WTC11 (cell line): ENCODE measurements around the gene SCGB1D2. TPM values are rescaled to one million over a fixed set of nuclear protein-coding genes. Genes with fewer than 3 reads are reported as not detected.

ENCODE experiments used
- ATAC-seq: fragments of 200-7000 bp; cut with Tn5 transposase; 2 replicates; pipeline ENCODE4 v1.10.0; 2021; ENCODE audit warnings: mild to moderate bottlenecking, moderate library complexity
- CTCF ChIA-PET: fragments of 300-600 bp; sonication (Branson Sonifier 250); formaldehyde crosslinking; loops from one replicate; lab custom pipeline; 2021; ENCODE audit warnings: antibody characterized with exemption; lab: Charles Lee
- POLR2A ChIA-PET: fragments of 350-600 bp; sonication (Branson Sonifier 250); formaldehyde crosslinking; loops from one replicate; lab custom pipeline; 2021; ENCODE audit warnings: antibody characterized with exemption; lab: Charles Lee
- DNase-seq: peaks from one replicate; pipeline ENCODE4 v3.0.0; 2021; ENCODE audit warnings: low spot score
- H3K27ac Mint-ChIP-seq: 2 replicates; pipeline ENCODE4 v1.8.0; 2021; ENCODE audit warnings: mixed read lengths
- H3K27me3 Mint-ChIP-seq: 2 replicates; pipeline ENCODE4 v1.8.0; 2021; ENCODE audit warnings: low read depth, mild to moderate bottlenecking, moderate library complexity, mixed read lengths
- H3K36me3 Mint-ChIP-seq: 2 replicates; pipeline ENCODE4 v1.8.0; 2021; ENCODE audit warnings: mixed read lengths
- H3K4me1 Mint-ChIP-seq: 2 replicates; pipeline ENCODE4 v1.8.0; 2022; ENCODE audit warnings: mixed read lengths
- H3K4me3 Mint-ChIP-seq: 2 replicates; pipeline ENCODE4 v1.8.0; 2021; ENCODE audit warnings: mild to moderate bottlenecking, moderate library complexity, mixed read lengths
- H3K9me3 Mint-ChIP-seq: 2 replicates; pipeline ENCODE4 v1.8.0; 2021; ENCODE audit warnings: mixed read lengths
- ARID4B ChIP-seq: sonication (generic); formaldehyde crosslinking; IDR thresholded peaks from 2 replicates; pipeline ENCODE4 v1.8.0; 2023; ENCODE audit warnings: missing genetic modification reagents, mild to moderate bottlenecking, borderline replicate concordance
- E2F1 ChIP-seq: sonication (generic); formaldehyde crosslinking; IDR thresholded peaks from 2 replicates; pipeline ENCODE4 v1.8.0; 2022; ENCODE audit warnings: mild to moderate bottlenecking, missing genetic modification reagents
- ELF4 ChIP-seq: sonication (generic); formaldehyde crosslinking; IDR thresholded peaks from 2 replicates; pipeline ENCODE4 v1.8.1; 2022; ENCODE audit warnings: low read depth, mild to moderate bottlenecking, moderate library complexity, missing genetic modification reagents
- MAX ChIP-seq: sonication (generic); formaldehyde crosslinking; IDR thresholded peaks from 2 replicates; pipeline ENCODE4 v1.8.0; 2022; ENCODE audit warnings: mild to moderate bottlenecking, missing genetic modification reagents
- MYBL2 ChIP-seq: sonication (generic); formaldehyde crosslinking; IDR thresholded peaks from 2 replicates; pipeline ENCODE4 v1.8.1; 2023; ENCODE audit warnings: mild to moderate bottlenecking, moderate library complexity, missing genetic modification reagents
- NFATC4 ChIP-seq: fragments of 250-450 bp; sonication (Bioruptor Pico); IDR thresholded peaks from 2 replicates; pipeline ENCODE4 v1.9.0; 2021; ENCODE audit warnings: mild to moderate bottlenecking
- NR1H2 ChIP-seq: sonication (generic); formaldehyde crosslinking; IDR thresholded peaks from 2 replicates; pipeline ENCODE4 v1.9.0; 2021; ENCODE audit warnings: mild to moderate bottlenecking, moderate library complexity, missing genetic modification reagents
- NR2C2 ChIP-seq: sonication (generic); formaldehyde crosslinking; IDR thresholded peaks from 2 replicates; pipeline ENCODE4 v1.8.0; 2022; ENCODE audit warnings: mild to moderate bottlenecking, missing genetic modification reagents
- SMAD4 ChIP-seq: sonication (generic); formaldehyde crosslinking; IDR thresholded peaks from 2 replicates; pipeline ENCODE4 v1.8.0; 2022; ENCODE audit warnings: mild to moderate bottlenecking, missing genetic modification reagents
- TCF7 ChIP-seq: sonication (generic); formaldehyde crosslinking; IDR thresholded peaks from 2 replicates; pipeline ENCODE4 v1.8.0; 2022; ENCODE audit warnings: mild to moderate bottlenecking, low read depth, missing genetic modification reagents, moderate library complexity
- TEAD4 ChIP-seq: sonication (generic); formaldehyde crosslinking; IDR thresholded peaks from 2 replicates; pipeline ENCODE4 v1.8.0; 2022; ENCODE audit warnings: mild to moderate bottlenecking, missing genetic modification reagents
- TP53 ChIP-seq: sonication (generic); formaldehyde crosslinking; IDR thresholded peaks from 2 replicates; pipeline ENCODE4 v1.8.1; 2023; ENCODE audit warnings: mild to moderate bottlenecking, missing genetic modification reagents
- ZNF423 ChIP-seq: fragments of 250-450 bp; sonication (Bioruptor Pico); IDR thresholded peaks from 2 replicates; pipeline ENCODE4 v2.1.2; 2022; ENCODE audit warnings: mild to moderate bottlenecking, moderate library complexity
- total RNA-seq: library from RNA; stranded (reverse); gene quantifications from 3 replicates; pipeline ENCODE4 v1.2.3, GENCODE V29; 2021
- TF ChIP-seq, protein P1 (sequence below): fragments of 250-450 bp; sonication (Bioruptor Pico); IDR thresholded peaks from 2 replicates; pipeline ENCODE4 v1.9.0; 2021; ENCODE audit warnings: mild to moderate bottlenecking, borderline replicate concordance
- TF ChIP-seq, protein P2 (sequence below): fragments of 200-600 bp; IDR thresholded peaks from 2 replicates; pipeline ENCODE4 v1.8.0; 2022; ENCODE audit warnings: antibody characterized with exemption

Gene SCGB1D2
- total RNA-seq, 1 experiment from 2014 or later = not detected

- TF ChIP-seq, protein P1, sequence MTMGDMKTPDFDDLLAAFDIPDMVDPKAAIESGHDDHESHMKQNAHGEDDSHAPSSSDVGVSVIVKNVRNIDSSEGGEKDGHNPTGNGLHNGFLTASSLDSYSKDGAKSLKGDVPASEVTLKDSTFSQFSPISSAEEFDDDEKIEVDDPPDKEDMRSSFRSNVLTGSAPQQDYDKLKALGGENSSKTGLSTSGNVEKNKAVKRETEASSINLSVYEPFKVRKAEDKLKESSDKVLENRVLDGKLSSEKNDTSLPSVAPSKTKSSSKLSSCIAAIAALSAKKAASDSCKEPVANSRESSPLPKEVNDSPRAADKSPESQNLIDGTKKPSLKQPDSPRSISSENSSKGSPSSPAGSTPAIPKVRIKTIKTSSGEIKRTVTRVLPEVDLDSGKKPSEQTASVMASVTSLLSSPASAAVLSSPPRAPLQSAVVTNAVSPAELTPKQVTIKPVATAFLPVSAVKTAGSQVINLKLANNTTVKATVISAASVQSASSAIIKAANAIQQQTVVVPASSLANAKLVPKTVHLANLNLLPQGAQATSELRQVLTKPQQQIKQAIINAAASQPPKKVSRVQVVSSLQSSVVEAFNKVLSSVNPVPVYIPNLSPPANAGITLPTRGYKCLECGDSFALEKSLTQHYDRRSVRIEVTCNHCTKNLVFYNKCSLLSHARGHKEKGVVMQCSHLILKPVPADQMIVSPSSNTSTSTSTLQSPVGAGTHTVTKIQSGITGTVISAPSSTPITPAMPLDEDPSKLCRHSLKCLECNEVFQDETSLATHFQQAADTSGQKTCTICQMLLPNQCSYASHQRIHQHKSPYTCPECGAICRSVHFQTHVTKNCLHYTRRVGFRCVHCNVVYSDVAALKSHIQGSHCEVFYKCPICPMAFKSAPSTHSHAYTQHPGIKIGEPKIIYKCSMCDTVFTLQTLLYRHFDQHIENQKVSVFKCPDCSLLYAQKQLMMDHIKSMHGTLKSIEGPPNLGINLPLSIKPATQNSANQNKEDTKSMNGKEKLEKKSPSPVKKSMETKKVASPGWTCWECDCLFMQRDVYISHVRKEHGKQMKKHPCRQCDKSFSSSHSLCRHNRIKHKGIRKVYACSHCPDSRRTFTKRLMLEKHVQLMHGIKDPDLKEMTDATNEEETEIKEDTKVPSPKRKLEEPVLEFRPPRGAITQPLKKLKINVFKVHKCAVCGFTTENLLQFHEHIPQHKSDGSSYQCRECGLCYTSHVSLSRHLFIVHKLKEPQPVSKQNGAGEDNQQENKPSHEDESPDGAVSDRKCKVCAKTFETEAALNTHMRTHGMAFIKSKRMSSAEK = no peak
- TF ChIP-seq ARID4B (CRISPR knock-in tag) (no peak), NR1H2 (CRISPR knock-in tag) (no peak), NR2C2 (CRISPR knock-in tag) (no peak), ZNF423 (no peak), TP53 (CRISPR knock-in tag) (no peak), NFATC4 (CRISPR knock-in tag) (no peak), ELF4 (CRISPR knock-in tag) (no peak)
- TF ChIP-seq, all 79 proteins: peak for 0
Observed at GRCh38 chr11:62267050-62267449, 25.0 kb downstream of the SCGB1D2 start (continued).

DNA sequence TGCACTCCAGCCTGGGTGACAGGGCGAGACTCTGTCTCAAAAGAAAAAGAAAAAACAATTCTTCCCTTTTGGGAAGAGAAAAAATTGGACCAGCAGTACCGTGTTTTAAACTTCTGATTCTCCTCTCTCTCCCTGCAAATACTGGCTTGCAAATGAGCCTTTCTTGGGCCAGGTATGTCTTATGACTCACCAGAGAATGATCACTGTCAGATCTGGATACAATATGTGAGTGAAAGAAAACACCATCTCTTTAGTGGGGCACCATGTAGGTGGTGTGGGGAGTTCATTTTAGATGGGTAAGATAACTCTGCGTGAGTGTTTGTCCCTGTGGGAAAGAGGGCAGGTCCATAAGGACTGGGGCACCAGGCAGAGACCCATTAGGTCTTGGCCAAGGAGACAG lies 25.5 kb downstream of the SCGB1D2 start:
- H3K4me3 Mint-ChIP-seq = no peak overlapping the region
- no peak for ATAC-seq
- no peaks in the 10 kb centered on the region for H3K27me3 Mint-ChIP-seq
- POLR2A ChIA-PET = no interaction called here
- peaks cover 3% of the 10 kb centered on the region; the same call in 1 of the 2 replicates for H3K9me3 Mint-ChIP-seq
- CTCF ChIA-PET = no interaction called here
- TF ChIP-seq NR2C2 (CRISPR knock-in tag) (no peak), MAX (CRISPR knock-in tag) (no peak), E2F1 (CRISPR knock-in tag) (no peak), TP53 (CRISPR knock-in tag) (no peak), TEAD4 (CRISPR knock-in tag) (no peak), MYBL2 (CRISPR knock-in tag) (no peak), NR1H2 (CRISPR knock-in tag) (no peak), SMAD4 (no peak), TCF7 (CRISPR knock-in tag) (no peak)
- TF ChIP-seq, protein P2, sequence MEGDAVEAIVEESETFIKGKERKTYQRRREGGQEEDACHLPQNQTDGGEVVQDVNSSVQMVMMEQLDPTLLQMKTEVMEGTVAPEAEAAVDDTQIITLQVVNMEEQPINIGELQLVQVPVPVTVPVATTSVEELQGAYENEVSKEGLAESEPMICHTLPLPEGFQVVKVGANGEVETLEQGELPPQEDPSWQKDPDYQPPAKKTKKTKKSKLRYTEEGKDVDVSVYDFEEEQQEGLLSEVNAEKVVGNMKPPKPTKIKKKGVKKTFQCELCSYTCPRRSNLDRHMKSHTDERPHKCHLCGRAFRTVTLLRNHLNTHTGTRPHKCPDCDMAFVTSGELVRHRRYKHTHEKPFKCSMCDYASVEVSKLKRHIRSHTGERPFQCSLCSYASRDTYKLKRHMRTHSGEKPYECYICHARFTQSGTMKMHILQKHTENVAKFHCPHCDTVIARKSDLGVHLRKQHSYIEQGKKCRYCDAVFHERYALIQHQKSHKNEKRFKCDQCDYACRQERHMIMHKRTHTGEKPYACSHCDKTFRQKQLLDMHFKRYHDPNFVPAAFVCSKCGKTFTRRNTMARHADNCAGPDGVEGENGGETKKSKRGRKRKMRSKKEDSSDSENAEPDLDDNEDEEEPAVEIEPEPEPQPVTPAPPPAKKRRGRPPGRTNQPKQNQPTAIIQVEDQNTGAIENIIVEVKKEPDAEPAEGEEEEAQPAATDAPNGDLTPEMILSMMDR = no peak
- no peak for DNase-seq
- H3K27ac Mint-ChIP-seq = no peak overlapping the region
- H3K36me3 Mint-ChIP-seq = no peaks in the 10 kb centered on the region
- H3K4me1 Mint-ChIP-seq = peaks cover 10% of the 10 kb centered on the region; the same call in 1 of the 2 replicates
